ENCODE data around the gene EFNB2.

The EFNB2 gene

GRCh38 chr13:106480351-106480910 lies 55.0 kb downstream of the EFNB2 start:
- no peak overlapping the region for H3K4me3 ChIP-seq (ENCODE audit: low read depth, low read length)
- H3K4ac ChIP-seq (ENCODE audit: low read depth, low read length): no peak overlapping the region
- H3K18ac ChIP-seq (ENCODE audit: low read length): no peak overlapping the region
- no peak overlapping the region for H3K9ac ChIP-seq (ENCODE audit: low read length)
- H4K91ac ChIP-seq (ENCODE audit: low read depth, low read length): no peak overlapping the region
- H3K9me3 ChIP-seq (ENCODE audit: insufficient read depth, low read depth, low read length): no peaks in the 10 kb centered on the region
- H4K12ac ChIP-seq (ENCODE audit: low read depth, low read length): no peak overlapping the region
- H2AFZ ChIP-seq (ENCODE audit: insufficient read depth, low read length, poor library complexity): no peak overlapping the region
- no peak overlapping the region for H4K8ac ChIP-seq (ENCODE audit: low read depth, low read length)
- H2AK5ac ChIP-seq (ENCODE audit: low read length): peak overlapping the region; percentile 62
- no peak overlapping the region for H2BK5ac ChIP-seq (ENCODE audit: low read depth, low read length, poor library complexity)
- H3K79me1 ChIP-seq (ENCODE audit: low read length): peaks cover 7% of the 10 kb centered on the region
- no CpG with 5 or more reads among the region's 5 CpGs for WGBS (ENCODE audit: extremely low coverage, insufficient coverage, insufficient read length)
- DNase-seq: no peak
- no peak overlapping the region for H3K4me2 ChIP-seq (ENCODE audit: low read length)
- no peak overlapping the region for H2BK12ac ChIP-seq (ENCODE audit: low read length)
- H3K79me2 ChIP-seq (ENCODE audit: control insufficient read depth, insufficient read depth, low read length, poor library complexity): no peaks in the 10 kb centered on the region
- H2BK120ac ChIP-seq (ENCODE audit: insufficient read depth, low read length, poor library complexity): no peak overlapping the region
- H3K27ac ChIP-seq (ENCODE audit: low read depth, low read length): no peak overlapping the region
- H3K4me1 ChIP-seq (ENCODE audit: control insufficient read depth in 1 of 2, insufficient read depth in 2 of 2, low read length in 2 of 2): peaks cover 3 to 9% of the 10 kb centered on the region in 2 experiments
- no peak overlapping the region for H3K14ac ChIP-seq (ENCODE audit: low read length)
- H3K23ac ChIP-seq (ENCODE audit: low read length): no peak overlapping the region
- H3K27me3 ChIP-seq (ENCODE audit: insufficient read depth, low read length): no peaks in the 10 kb centered on the region
- H3K36me3 ChIP-seq (ENCODE audit: control insufficient read depth in 1 of 2, insufficient read depth in 2 of 2, low read length in 2 of 2): no peaks in the 10 kb centered on the region

- H3K4ac ChIP-seq (ENCODE audit: low read depth, low read length): no peak overlapping the region
- no CpG with 5 or more reads among the region's 15 CpGs for WGBS (ENCODE audit: extremely low coverage, insufficient coverage, insufficient read length)
- H3K27me3 ChIP-seq (ENCODE audit: insufficient read depth, low read length): no peaks in the 10 kb centered on the region
- H3K18ac ChIP-seq (ENCODE audit: low read length): no peak overlapping the region
- DNase-seq: no peak
- H3K9me3 ChIP-seq (ENCODE audit: insufficient read depth, low read depth, low read length): no peaks in the 10 kb centered on the region
- peaks cover 11% of the 10 kb centered on the region for H3K79me1 ChIP-seq (ENCODE audit: low read length)
- H4K8ac ChIP-seq (ENCODE audit: low read depth, low read length): no peak overlapping the region
- no peak overlapping the region for H3K27ac ChIP-seq (ENCODE audit: low read depth, low read length)
- no peak overlapping the region for H4K91ac ChIP-seq (ENCODE audit: low read depth, low read length)
- no peak overlapping the region for H2BK12ac ChIP-seq (ENCODE audit: low read length)
- H3K79me2 ChIP-seq (ENCODE audit: control insufficient read depth, insufficient read depth, low read length, poor library complexity): no peaks in the 10 kb centered on the region
- H2AK5ac ChIP-seq (ENCODE audit: low read length): no peak overlapping the region
- no peak overlapping the region for H3K9ac ChIP-seq (ENCODE audit: low read length)
- H3K36me3 ChIP-seq (ENCODE audit: control insufficient read depth in 1 of 2, insufficient read depth in 2 of 2, low read length in 2 of 2): no peaks in the 10 kb centered on the region
- H3K4me2 ChIP-seq (ENCODE audit: low read length): no peak overlapping the region
- H3K4me3 ChIP-seq (ENCODE audit: low read depth, low read length): no peak overlapping the region
- no peak overlapping the region for H4K12ac ChIP-seq (ENCODE audit: low read depth, low read length)
- H3K14ac ChIP-seq (ENCODE audit: low read length): no peak overlapping the region
- H3K23ac ChIP-seq (ENCODE audit: low read length): no peak overlapping the region
- H2BK5ac ChIP-seq (ENCODE audit: low read depth, low read length, poor library complexity): no peak overlapping the region
- no peak overlapping the region for H2AFZ ChIP-seq (ENCODE audit: insufficient read depth, low read length, poor library complexity)
- peaks cover 9 to 13% of the 10 kb centered on the region in 2 experiments for H3K4me1 ChIP-seq (ENCODE audit: control insufficient read depth in 1 of 2, insufficient read depth in 2 of 2, low read length in 2 of 2)
- H2BK120ac ChIP-seq (ENCODE audit: insufficient read depth, low read length, poor library complexity): no peak overlapping the region
Observed at GRCh38 chr13:106479929-106480328, 55.5 kb downstream of the EFNB2 start.

- H2BK12ac ChIP-seq (ENCODE audit: low read length): no peak overlapping the region
- no peak overlapping the region for H3K4ac ChIP-seq (ENCODE audit: low read depth, low read length)
- H3K9me3 ChIP-seq (ENCODE audit: insufficient read depth, low read depth, low read length): no peaks in the 10 kb centered on the region
- no peak overlapping the region for H3K23ac ChIP-seq (ENCODE audit: low read length)
- H3K4me3 ChIP-seq (ENCODE audit: low read depth, low read length): no peak overlapping the region
- no CpG with 5 or more reads among the region's 7 CpGs for WGBS (ENCODE audit: extremely low coverage, insufficient coverage, insufficient read length)
- H3K36me3 ChIP-seq (ENCODE audit: control insufficient read depth in 1 of 2, insufficient read depth in 2 of 2, low read length in 2 of 2): no peaks in the 10 kb centered on the region
- peak overlapping the region; percentile 32 for H4K91ac ChIP-seq (ENCODE audit: low read depth, low read length)
- H4K12ac ChIP-seq (ENCODE audit: low read depth, low read length): no peak overlapping the region
- H4K8ac ChIP-seq (ENCODE audit: low read depth, low read length): no peak overlapping the region
- no peak overlapping the region for H3K4me2 ChIP-seq (ENCODE audit: low read length)
- H3K27me3 ChIP-seq (ENCODE audit: insufficient read depth, low read length): no peaks in the 10 kb centered on the region
- peaks cover 19% of the 10 kb centered on the region for H3K79me1 ChIP-seq (ENCODE audit: low read length)
- DNase-seq: no peak
- H3K9ac ChIP-seq (ENCODE audit: low read length): no peak overlapping the region
- H3K27ac ChIP-seq (ENCODE audit: low read depth, low read length): no peak overlapping the region
- no peak overlapping the region for H3K14ac ChIP-seq (ENCODE audit: low read length)
- no peak overlapping the region for H2AK5ac ChIP-seq (ENCODE audit: low read length)
- H3K18ac ChIP-seq (ENCODE audit: low read length): no peak overlapping the region
- H3K4me1 ChIP-seq (ENCODE audit: control insufficient read depth in 1 of 2, insufficient read depth in 2 of 2, low read length in 2 of 2): peaks cover 12 to 15% of the 10 kb centered on the region in 2 experiments
- H2BK120ac ChIP-seq (ENCODE audit: insufficient read depth, low read length, poor library complexity): no peak overlapping the region
- peaks cover 3% of the 10 kb centered on the region for H3K79me2 ChIP-seq (ENCODE audit: control insufficient read depth, insufficient read depth, low read length, poor library complexity)
- H2BK5ac ChIP-seq (ENCODE audit: low read depth, low read length, poor library complexity): no peak overlapping the region
- no peak overlapping the region for H2AFZ ChIP-seq (ENCODE audit: insufficient read depth, low read length, poor library complexity)
Observed at GRCh38 chr13:106478116-106478515, 57.3 kb downstream of the EFNB2 start.

- Histone ChIP-seq H3K36me3 (ENCODE audit: control insufficient read depth in 1 of 2, insufficient read depth in 2 of 2, low read length in 2 of 2) (no peaks in the 10 kb centered on the region), H2BK5ac (ENCODE audit: low read depth, low read length, poor library complexity) (no peak overlapping the region), H3K79me1 (ENCODE audit: low read length) (peaks cover 26% of the 10 kb centered on the region), H4K8ac (ENCODE audit: low read depth, low read length) (no peak overlapping the region), H4K91ac (ENCODE audit: low read depth, low read length) (peak overlapping the region; percentile 48), H3K4me2 (ENCODE audit: low read length) (no peak overlapping the region), H2AFZ (ENCODE audit: insufficient read depth, low read length, poor library complexity) (no peak overlapping the region), H3K27ac (ENCODE audit: low read depth, low read length) (no peak overlapping the region), H2BK12ac (ENCODE audit: low read length) (peak overlapping the region; percentile 2), H3K27me3 (ENCODE audit: insufficient read depth, low read length) (no peaks in the 10 kb centered on the region), H3K9me3 (ENCODE audit: insufficient read depth, low read depth, low read length) (no peaks in the 10 kb centered on the region), H2BK120ac (ENCODE audit: insufficient read depth, low read length, poor library complexity) (no peak overlapping the region), H3K4ac (ENCODE audit: low read depth, low read length) (no peak overlapping the region), H3K23ac (ENCODE audit: low read length) (no peak overlapping the region), H2AK5ac (ENCODE audit: low read length) (no peak overlapping the region), H3K9ac (ENCODE audit: low read length) (no peak overlapping the region), H4K12ac (ENCODE audit: low read depth, low read length) (no peak overlapping the region), H3K18ac (ENCODE audit: low read length) (no peak overlapping the region), H3K79me2 (ENCODE audit: control insufficient read depth, insufficient read depth, low read length, poor library complexity) (peaks cover 7% of the 10 kb centered on the region), H3K4me3 (ENCODE audit: low read depth, low read length) (no peak overlapping the region), H3K4me1 (ENCODE audit: control insufficient read depth in 1 of 2, insufficient read depth in 2 of 2, low read length in 2 of 2) (peaks cover 19 to 21% of the 10 kb centered on the region in 2 experiments), H3K14ac (ENCODE audit: low read length) (no peak overlapping the region)
- no peak for DNase-seq
- WGBS (ENCODE audit: extremely low coverage, insufficient coverage, insufficient read length): no CpG with 5 or more reads among the region's 5 CpGs
Observed at GRCh38 chr13:106477303-106477702, 58.2 kb downstream of the EFNB2 start.

Data from trophoblast cell (in vitro differentiated cells and primary cell).